Endothelial cell of umbilical vein (primary cell): ENCODE data around the gene USP47. TPM values are rescaled to one million over a fixed set of nuclear protein-coding genes. Genes with fewer than 3 reads are reported as not detected.

ENCODE experiments used
- BruUV-seq: library from RNA; stranded (reverse); fragments of 400-500 nt; replicated peaks from 2 replicates; lab custom pipeline; 2021; lab: Mats Ljungman, UMichigan
- CTCF ChIA-PET: fragments of 300-600, 350-600 bp; sonication (Branson Sonifier 250); formaldehyde crosslinking; loops from one replicate; lab custom pipeline; 2021; ENCODE audit warnings: antibody characterized with exemption, inconsistent platforms; lab: Charles Lee
- POLR2A ChIA-PET: fragments of 300-600, 350-600 bp; sonication (Branson Sonifier 250); formaldehyde crosslinking; loops from one replicate; lab custom pipeline; 2021; ENCODE audit warnings: antibody characterized with exemption, inconsistent platforms; lab: Charles Lee
- DNase-seq: peaks from one replicate; pipeline ENCODE4 v3.0.0-alpha.2; 2011; ENCODE audit warnings: low read depth, low spot score
- FAIRE-seq: peaks from 2 replicates; lab custom pipeline; 2011; peaks lifted over from hg19 to GRCh38; lab: Jason Lieb, UNC
- H2AFZ ChIP-seq: 2 replicates; pipeline ENCODE4 v1.6.0; 2012; ENCODE audit warnings: low read depth, low read length, control low read depth, inconsistent platforms
- H3K27ac ChIP-seq: 2 replicates; pipeline ENCODE4 v1.5.1; 2011; ENCODE audit warnings: low read depth, mild to moderate bottlenecking, control low read depth, low read length, moderate library complexity; ENCODE audit not compliant: insufficient read depth
- H3K27me3 ChIP-seq, 2 experiments: 2 replicates each; pipeline versions ENCODE4 v1.6.0 to v1.6.1; 2011; ENCODE audit warnings: low read length in 2 of 2, mixed read lengths in 1 of 2; ENCODE audit not compliant: control insufficient read depth in 2 of 2, insufficient read depth in 2 of 2
- H3K36me3 ChIP-seq, 2 experiments: 2 replicates in 1 of 2; 3 replicates in 1 of 2; pipeline ENCODE4 v1.5.1; 2011; ENCODE audit warnings: low read length in 2 of 2, mild to moderate bottlenecking in 1 of 2, moderate library complexity in 1 of 2; ENCODE audit not compliant: control insufficient read depth in 2 of 2, insufficient read depth in 2 of 2; ENCODE audit errors: extremely low read depth in 1 of 2
- H3K4me1 ChIP-seq: 3 replicates; pipeline ENCODE4 v1.5.1; 2011; ENCODE audit warnings: mild to moderate bottlenecking, low read length; ENCODE audit not compliant: control insufficient read depth, insufficient read depth; ENCODE audit errors: extremely low read depth
- H3K4me2 ChIP-seq: 2 replicates; pipeline ENCODE4 v1.6.1; 2011; ENCODE audit warnings: low read length, control low read depth, mixed read lengths; ENCODE audit not compliant: insufficient read depth
- H3K4me3 ChIP-seq, 3 experiments: fragments of 200-600 bp in 1 of 3; sonication (generic), shearing (Covaris generic) in 1 of 3; replicated peaks in 1 of 3; 2 replicates each; pipeline ENCODE4 v1.5.1; 2011 to 2016; ENCODE audit warnings: control low read depth in 3 of 3, low read length in 3 of 3, mild to moderate bottlenecking in 2 of 3, inconsistent platforms in 1 of 3, low read depth in 1 of 3, moderate library complexity in 1 of 3; ENCODE audit not compliant: insufficient read depth in 1 of 3
- H3K79me2 ChIP-seq: 2 replicates; pipeline ENCODE4 v1.6.0; 2012; ENCODE audit warnings: low read length, inconsistent platforms; ENCODE audit not compliant: control insufficient read depth, insufficient read depth
- H3K9ac ChIP-seq: replicated peaks from 2 replicates; pipeline ENCODE3; 2011; ENCODE audit warnings: low read length, control low read depth; ENCODE audit not compliant: insufficient read depth; ENCODE audit errors: extremely low read depth
- H3K9me1 ChIP-seq: replicated peaks from 3 replicates; pipeline ENCODE4 v1.6.0; 2011; ENCODE audit warnings: mild to moderate bottlenecking, low read length; ENCODE audit not compliant: control insufficient read depth, insufficient read depth; ENCODE audit errors: extremely low read depth
- H3K9me3 ChIP-seq: replicated peaks from 2 replicates; pipeline ENCODE4 v1.5.1; 2012; ENCODE audit warnings: low read length, inconsistent platforms; ENCODE audit not compliant: control insufficient read depth, insufficient read depth
- H4K20me1 ChIP-seq: replicated peaks from 2 replicates; pipeline ENCODE3; 2011; ENCODE audit warnings: mild to moderate bottlenecking, low read length; ENCODE audit not compliant: control insufficient read depth, insufficient read depth; ENCODE audit errors: extremely low read depth
- EZH2 ChIP-seq: IDR thresholded peaks from 2 replicates; pipeline ENCODE4 v1.6.1; 2012; ENCODE audit warnings: borderline replicate concordance, low read depth, mild to moderate bottlenecking, moderate library complexity, low read length, inconsistent platforms; ENCODE audit not compliant: severe bottlenecking
- FOS ChIP-seq: IDR thresholded peaks from 2 replicates; pipeline ENCODE4 v1.6.1; 2011; ENCODE audit warnings: mild to moderate bottlenecking, low read length, moderate library complexity, borderline replicate concordance; ENCODE audit not compliant: insufficient read depth
- GATA2 ChIP-seq: IDR thresholded peaks from 2 replicates; pipeline ENCODE4 v1.7.0; 2011; ENCODE audit warnings: low read depth, mild to moderate bottlenecking, moderate library complexity, mixed read lengths, low read length; ENCODE audit not compliant: insufficient read length, insufficient read depth
- JUN ChIP-seq: IDR thresholded peaks from 2 replicates; pipeline ENCODE4 v1.6.1; 2011; ENCODE audit warnings: borderline replicate concordance, low read depth; ENCODE audit not compliant: insufficient read length, insufficient read depth
- MYC ChIP-seq: IDR thresholded peaks from one replicate; pipeline ENCODE4 v1.6.1; 2011; ENCODE audit warnings: mild to moderate bottlenecking, low read depth, low read length
- POLR2A ChIP-seq: IDR thresholded peaks from 2 replicates; pipeline ENCODE4 v1.6.1; 2012; ENCODE audit warnings: low read depth, mild to moderate bottlenecking, control low read depth, low read length
- POLR2AphosphoS5 ChIP-seq: IDR thresholded peaks from 2 replicates; pipeline ENCODE4 v1.6.1; 2012; ENCODE audit warnings: low read depth, mild to moderate bottlenecking, control low read depth, low read length, moderate library complexity; ENCODE audit not compliant: insufficient read depth
- dilution Hi-C: fragments of 300-500 bp; cut with MboI; formaldehyde crosslinking; loops from one replicate; pipeline ENCODE4 v1.15.0; 2019; ENCODE audit warnings: low sequenced_read_pairs; ENCODE audit not compliant: extremely low pct_ligation_motif_present
- intact Hi-C: fragments of 100-400 bp; cut with micrococcal nuclease; formaldehyde crosslinking; loops from one replicate; pipeline ENCODE4 v1.10.0; 2022
- polyA plus RNA-seq, 4 experiments: library from polyadenylated mRNA; depleted of rRNA in 3 of 4; stranded (reverse) in 3 of 4; unstranded in 1 of 4; fragments of >200 nt; gene quantifications; 2 replicates each; pipeline versions ENCODE4 v1.2.1 to v1.2.3, GENCODE V29; 2011 to 2012; ENCODE audit warnings: missing spikeins in 1 of 4
- total RNA-seq: library from RNA; stranded (reverse); gene quantifications from 2 replicates; pipeline ENCODE4 v1.2.3, GENCODE V29; 2021
- TF ChIP-seq, protein P1 (sequence below), 2 donors: IDR thresholded peaks; 1 replicate in 1 of 2; 2 replicates in 1 of 2; pipeline ENCODE4 v1.5.1; 2011; ENCODE audit warnings: low read length in 2 of 2, mild to moderate bottlenecking in 2 of 2, moderate library complexity in 2 of 2, control low read depth in 1 of 2, inconsistent platforms in 1 of 2, low read depth in 1 of 2; ENCODE audit not compliant: insufficient read depth in 1 of 2; ENCODE audit errors: extremely low read depth in 1 of 2
- TF ChIP-seq, protein P2 (sequence below): IDR thresholded peaks from 2 replicates; pipeline ENCODE4 v1.6.1; 2011; ENCODE audit not compliant: insufficient read depth, insufficient read length

USP47 gene
- total and polyA plus RNA-seq, 2 donors (not counting 3 experiments of a cell fraction or from before 2014, with no cell fraction given): 7.8 to 38.0 TPM

DNA sequence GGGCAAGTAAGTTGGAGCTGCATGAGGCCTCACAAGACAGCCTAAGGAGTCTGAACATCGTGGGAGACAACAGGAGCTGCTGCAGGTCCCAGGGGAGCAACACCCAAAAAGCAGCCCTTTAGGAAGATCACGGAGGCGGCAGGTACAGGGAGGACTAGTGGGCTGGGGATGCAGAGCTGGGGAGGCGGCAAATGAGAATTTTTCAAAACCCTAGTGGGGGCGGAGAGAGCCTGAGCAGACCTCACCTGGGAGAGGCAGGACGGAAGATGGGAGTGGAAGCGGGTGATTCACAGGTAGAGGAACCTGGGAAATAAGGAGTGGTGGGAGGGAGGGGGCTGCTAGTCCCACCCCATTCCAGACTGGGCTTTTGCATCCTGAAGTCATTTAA, 124.6 kb downstream of the USP47 start:
- CTCF ChIA-PET: interaction anchor here (0.9 to 2.3 kb wide), 11 partner anchors 8 to 1177 kb away, joined by 3 to 31 read pairs (median 10); no protein-coding TSS in a partner anchor
- Histone ChIP-seq H3K9ac (no peak overlapping the region), H3K4me2 (no peak overlapping the region), H3K27me3 (no peaks in the 10 kb centered on the region), H3K4me1 (peaks cover under 1% of the 10 kb centered on the region), H3K9me3 (no peaks in the 10 kb centered on the region), H3K79me2 (no peaks in the 10 kb centered on the region), H3K36me3 (peaks cover 0 to 21% of the 10 kb centered on the region in 2 experiments), H3K27ac (no peak overlapping the region), H3K4me3 (no peak overlapping the region), H4K20me1 (no peaks in the 10 kb centered on the region), H3K9me1 (no peaks in the 10 kb centered on the region), H2AFZ (no peak overlapping the region)
- FAIRE-seq (no peak), DNase-seq (no peak)
- no peak for TF ChIP-seq GATA2
- TF ChIP-seq EZH2: no peak
- TF ChIP-seq POLR2AphosphoS5: no peak
- no peak for TF ChIP-seq MYC
- TF ChIP-seq, protein P1, sequence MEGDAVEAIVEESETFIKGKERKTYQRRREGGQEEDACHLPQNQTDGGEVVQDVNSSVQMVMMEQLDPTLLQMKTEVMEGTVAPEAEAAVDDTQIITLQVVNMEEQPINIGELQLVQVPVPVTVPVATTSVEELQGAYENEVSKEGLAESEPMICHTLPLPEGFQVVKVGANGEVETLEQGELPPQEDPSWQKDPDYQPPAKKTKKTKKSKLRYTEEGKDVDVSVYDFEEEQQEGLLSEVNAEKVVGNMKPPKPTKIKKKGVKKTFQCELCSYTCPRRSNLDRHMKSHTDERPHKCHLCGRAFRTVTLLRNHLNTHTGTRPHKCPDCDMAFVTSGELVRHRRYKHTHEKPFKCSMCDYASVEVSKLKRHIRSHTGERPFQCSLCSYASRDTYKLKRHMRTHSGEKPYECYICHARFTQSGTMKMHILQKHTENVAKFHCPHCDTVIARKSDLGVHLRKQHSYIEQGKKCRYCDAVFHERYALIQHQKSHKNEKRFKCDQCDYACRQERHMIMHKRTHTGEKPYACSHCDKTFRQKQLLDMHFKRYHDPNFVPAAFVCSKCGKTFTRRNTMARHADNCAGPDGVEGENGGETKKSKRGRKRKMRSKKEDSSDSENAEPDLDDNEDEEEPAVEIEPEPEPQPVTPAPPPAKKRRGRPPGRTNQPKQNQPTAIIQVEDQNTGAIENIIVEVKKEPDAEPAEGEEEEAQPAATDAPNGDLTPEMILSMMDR (IDR thresholded peaks at IDR 0.05; ENCODE audit: extremely low read depth in 1 of 2, insufficient read depth in 1 of 2, low read depth in 1 of 2, low read length in 2 of 2): no peak
- TF ChIP-seq, protein P2, sequence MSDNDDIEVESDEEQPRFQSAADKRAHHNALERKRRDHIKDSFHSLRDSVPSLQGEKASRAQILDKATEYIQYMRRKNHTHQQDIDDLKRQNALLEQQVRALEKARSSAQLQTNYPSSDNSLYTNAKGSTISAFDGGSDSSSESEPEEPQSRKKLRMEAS: no peak
- TF ChIP-seq JUN: no peak
- TF ChIP-seq FOS: no peak
- TF ChIP-seq POLR2A: no peak
- intact Hi-C loops: loop anchor here (1.0 kb wide), 1 partner anchor 78 kb away; no protein-coding TSS in a partner anchor
- no TSS peak for BruUV-seq
- dilution Hi-C loops: no loop called here
- POLR2A ChIA-PET: interaction anchor here (1.0 kb wide), 1 partner anchor 11 kb away, joined by 3 read pairs; no protein-coding TSS in a partner anchor
